ENCODE data around the gene LDB3.
A peak's percentile ranks its signal among the peaks of the same experiment; 100 is the strongest.

The LDB3 gene

GRCh38 chr10:86687750-86688149 lies 19.4 kb downstream of the LDB3 start:
- no peak for DNase-seq

DNA sequence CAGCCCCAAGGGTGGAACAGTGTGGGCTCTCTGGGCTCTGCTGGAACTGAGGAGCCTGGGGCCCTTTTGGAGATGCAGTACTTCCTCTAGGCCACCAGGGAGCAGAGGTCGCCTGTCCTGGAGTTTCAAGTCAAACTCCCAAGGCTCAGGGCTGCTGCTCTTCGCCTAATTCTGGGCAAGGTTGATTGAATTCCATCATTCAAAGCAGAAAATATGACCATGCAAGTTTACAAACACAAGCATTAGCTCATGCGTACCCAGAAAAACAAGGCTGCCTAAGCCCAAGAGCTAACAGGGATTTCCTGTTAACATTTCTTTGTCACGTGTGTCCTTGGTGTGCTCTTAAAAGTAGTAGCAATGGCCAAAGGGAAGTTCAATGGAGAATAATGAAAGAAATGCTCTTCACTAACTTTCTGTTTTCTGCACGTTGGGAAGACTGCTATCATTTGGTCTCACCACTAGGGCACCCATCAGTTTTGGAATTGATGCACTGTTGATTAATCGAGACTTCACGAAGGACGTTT lies 20.1 kb downstream of the LDB3 start:
- peak; percentile 65 for DNase-seq

- DNase-seq: no peak
Measured at GRCh38 chr10:86689146-86689545, 20.8 kb downstream of the LDB3 start.

DNA sequence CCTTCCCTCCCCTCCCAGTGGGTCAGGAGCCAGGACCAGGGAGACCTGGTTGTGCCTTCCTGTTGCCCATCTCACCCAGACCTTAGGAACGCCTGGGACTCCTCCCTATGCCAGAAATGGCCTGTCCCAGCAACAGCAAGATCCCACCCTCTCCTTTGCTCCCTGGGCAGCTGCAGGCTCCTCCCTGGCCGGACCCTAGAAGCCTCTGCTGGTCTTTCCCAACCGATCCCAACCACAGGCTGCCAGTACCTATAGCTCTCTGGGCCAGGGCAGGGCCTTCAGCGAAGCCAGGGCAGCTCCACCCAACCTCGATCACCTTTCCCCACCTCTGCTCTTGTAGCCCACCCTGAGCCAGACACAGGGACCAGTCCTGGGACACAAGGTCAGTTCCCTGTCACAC lies 21.9 kb downstream of the LDB3 start:
- DNase-seq: no peak

- DNase-seq: no peak
Measured at GRCh38 chr10:86690657-86691084, 22.4 kb downstream of the LDB3 start.

DNA sequence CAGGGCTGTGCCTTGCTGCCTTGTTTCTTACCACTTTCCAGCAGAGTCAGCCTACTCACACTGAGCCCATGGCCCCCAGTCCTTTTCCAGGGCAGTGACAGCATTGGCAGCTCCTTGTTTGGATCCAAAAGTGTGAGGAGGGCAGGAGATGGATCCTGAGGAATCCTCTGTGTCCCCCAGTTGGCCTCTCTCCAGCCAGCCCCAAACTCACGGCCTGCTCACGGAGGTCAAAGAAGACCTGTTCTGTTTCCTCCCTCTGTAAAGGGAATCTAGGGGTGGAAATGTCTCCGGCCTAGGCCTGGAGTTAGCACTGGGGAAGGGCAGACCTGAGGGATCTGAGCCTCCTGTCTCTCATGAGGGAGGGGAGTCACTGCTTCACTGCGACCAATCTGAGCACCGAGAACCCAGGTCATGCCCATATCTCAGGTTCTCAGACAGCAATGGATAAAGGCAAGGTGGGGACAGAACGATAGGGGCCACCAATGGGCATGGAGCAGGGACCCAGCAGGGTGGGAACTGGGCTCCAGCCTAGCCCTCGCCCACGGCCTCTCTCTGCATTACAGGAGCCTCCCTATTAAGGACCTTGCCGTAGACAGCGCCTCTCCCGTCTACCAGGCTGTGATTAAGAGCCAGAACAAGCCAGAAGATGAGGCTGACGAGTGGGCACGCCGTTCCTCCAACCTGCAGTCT lies 23.2 kb downstream of the LDB3 start:
- no peak for DNase-seq

- no peak for DNase-seq
Measured at GRCh38 chr10:86692023-86692514, 23.8 kb downstream of the LDB3 start.

DNA sequence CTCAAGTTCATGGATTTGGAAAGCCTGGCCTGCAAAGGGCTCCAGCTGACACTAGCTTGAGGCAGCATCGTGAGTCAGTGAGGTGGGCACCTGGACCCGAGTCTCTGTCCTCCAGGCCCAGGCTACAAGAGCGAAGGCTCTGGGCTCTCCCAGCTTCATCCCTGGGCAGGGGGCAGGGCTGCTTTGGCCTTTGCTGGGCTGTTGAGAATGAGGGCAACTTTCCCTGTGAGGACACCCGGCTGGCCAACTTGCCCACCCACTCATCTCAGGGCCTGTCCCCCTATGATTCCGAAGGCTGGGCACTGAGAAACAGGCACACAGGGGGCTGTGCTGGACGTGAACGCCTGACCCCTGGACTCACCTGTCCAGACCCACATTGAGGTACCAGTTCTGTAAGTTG lies 24.4 kb downstream of the LDB3 start:
- DNase-seq: no peak

DNA sequence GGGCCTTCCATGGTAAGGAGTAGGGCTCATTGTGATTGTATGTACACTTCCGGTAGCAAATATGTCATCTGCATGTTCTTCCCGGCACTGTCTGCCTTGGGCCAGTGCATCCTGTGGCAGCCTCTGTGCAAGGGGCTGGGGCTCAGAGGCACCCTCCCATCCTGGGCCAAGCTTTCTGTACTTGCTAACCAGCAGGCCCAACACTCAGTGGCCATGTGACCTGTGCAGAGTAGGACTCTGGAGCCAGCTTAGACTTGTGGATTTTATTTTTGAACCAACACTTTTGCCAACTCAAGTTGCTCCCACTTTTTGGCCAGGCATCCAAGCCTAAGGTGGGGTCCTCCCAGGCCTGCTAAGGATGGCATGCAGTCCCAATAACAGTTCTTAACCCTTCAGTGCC lies 25.0 kb downstream of the LDB3 start:
- DNase-seq: no peak

- DNase-seq: peak; percentile 60
Measured at GRCh38 chr10:86693721-86694369, 25.5 kb downstream of the LDB3 start.

DNA sequence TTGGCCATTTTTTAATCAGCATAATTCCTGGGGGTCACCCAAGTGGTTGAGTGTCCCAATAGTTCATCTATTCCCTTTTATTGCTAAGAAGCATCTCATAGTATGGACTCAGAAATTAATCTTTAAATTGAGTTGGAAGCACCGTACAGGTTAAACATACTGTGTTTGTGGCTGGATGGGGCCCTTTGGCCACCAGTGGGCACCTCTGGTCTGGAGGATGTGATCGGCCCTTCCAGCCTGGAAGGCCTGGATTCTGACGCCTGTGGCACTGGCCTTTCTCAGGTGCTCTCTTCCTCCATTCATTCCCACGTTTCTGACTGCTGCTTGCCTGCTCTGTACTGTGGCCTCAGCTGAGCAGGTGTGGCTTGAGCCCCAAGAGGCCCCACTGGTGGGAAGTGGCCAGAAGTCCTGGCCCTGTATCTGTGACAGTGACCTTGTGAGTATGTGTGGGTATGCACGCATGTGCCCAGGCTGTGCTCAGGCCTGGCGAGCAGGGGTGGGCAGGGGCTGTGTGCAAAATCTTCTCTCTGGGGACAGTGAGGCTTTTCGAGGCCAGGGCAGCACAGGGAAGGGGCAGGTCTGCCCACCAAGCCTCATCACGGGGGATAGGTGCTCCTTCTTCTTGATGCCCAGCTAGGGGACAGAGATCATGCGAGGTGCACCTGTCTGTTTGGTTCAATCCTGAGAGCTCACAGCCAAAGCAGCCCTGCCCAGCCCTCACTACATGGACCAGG lies 30.1 kb downstream of the LDB3 start:
- DNase-seq: no peak

DNA sequence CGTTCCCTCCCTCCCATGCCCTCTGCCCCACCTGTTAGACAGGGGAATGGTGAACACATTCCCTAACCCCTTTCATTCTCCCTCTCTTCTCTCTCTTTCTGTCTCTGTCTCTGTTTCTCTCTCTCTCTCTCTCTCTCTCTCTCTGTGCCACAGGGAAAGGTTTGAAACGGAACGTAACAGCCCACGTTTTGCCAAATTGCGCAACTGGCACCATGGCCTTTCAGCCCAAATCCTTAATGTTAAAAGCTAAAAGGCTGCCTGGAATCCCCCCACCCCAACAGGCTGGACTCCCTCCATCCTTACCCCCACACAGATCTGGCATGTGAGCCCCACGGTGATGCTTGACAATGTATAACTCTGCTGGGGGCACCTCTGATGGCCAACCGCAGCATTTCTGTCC lies 30.8 kb downstream of the LDB3 start:
- DNase-seq: no peak

DNA sequence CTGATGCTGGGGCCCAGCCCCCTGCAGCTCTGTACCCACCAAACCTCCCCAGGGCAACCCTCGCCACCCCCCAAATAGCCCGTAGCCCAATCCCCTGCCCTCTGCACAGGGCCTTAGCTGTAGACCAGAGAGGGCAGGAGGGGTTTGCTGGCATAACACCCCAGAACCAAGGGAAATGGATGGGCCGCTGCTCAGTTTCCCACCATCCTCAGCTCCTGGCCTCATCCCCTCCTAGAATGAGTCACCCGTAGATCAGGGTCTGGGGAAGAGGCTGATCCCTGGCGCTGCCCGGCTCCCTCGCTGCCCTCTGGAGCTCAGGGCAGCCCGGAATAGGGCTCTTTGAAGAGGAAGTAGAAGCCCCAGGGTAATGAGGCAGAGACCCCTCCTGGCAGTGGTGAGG lies 31.2 kb downstream of the LDB3 start:
- no peak for DNase-seq

- no peak for DNase-seq
Measured at GRCh38 chr10:86699991-86700840, 31.9 kb downstream of the LDB3 start.

DNA sequence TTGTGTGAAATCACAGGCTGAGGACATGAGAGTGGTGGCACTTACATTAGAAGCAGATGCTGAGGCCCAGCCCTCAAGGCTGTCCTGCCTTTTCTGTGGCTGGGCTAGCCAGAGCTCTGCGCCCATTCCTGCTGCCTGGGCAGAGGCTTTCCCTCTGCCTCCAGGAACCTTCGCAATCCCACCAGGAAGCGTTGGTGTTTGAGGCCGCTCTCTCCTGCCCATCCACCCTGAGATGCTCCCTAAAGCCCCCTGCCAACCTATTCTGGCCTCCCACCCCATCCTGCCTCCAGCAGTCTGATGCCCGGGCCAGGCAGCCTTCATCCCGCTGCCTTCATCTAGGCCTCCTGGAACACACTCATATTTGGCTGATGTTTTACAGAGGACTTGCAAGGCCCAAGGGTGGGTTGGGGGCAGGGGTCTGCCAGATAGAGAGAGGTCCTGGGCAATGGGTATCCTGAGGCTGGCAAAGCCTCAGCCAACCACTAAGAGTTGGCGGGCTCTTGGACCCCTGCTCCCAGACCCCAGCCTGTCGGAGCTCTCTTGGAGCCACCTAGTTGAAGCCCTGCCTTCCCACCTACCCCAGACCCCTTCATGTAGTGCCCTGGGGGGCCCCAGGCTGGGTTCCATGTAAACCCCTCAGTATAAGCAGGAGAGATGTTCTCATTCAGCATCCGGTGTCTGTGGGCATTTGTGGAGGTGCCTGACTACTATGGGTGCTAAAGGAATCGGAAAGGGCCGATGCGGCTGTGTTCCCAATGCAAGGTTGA lies 32.7 kb downstream of the LDB3 start:
- DNase-seq: no peak

DNA sequence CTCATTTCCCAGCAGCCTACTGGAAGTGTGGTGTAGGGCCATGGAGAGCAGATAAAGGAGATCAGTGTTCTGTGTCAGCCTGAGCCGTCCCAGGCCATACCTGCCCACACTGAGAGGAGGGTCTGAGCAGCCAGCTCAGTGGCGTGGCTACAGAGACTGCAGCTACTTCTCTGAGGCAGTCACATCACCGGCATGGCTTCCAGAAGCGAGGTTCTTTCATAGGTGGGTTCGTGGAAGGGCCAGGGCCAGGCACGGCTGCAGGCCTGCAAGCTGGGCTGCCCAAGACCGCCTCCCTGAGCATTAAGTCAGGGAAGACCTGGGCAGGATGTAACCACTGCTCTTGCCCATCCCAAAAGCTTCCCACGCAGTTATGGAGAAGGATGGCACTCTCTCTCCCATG lies 34.9 kb downstream of the LDB3 start:
- DNase-seq: no peak

- DNase-seq: no peak
Measured at GRCh38 chr10:86705139-86705538, 36.8 kb downstream of the LDB3 start.

DNA sequence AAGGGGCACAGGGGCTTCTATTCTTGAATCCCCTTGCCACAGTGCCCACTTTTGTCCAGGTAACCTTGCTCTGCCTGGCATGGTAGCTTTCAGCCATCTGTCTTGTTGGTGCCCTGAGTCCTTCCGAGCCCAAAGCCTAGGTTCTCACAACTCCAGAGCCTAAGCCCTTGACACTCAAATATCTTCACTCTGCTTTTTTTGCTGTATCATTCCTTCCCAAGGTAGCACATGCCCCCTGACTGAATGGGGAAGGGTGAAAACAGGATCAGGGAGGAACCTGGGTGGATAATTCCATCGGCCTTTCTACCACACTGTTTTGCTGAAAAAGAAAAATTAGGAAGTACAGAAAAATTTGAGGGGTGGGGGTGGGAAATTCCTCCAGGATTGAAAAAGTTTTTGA lies 37.6 kb downstream of the LDB3 start:
- no peak for DNase-seq

DNA sequence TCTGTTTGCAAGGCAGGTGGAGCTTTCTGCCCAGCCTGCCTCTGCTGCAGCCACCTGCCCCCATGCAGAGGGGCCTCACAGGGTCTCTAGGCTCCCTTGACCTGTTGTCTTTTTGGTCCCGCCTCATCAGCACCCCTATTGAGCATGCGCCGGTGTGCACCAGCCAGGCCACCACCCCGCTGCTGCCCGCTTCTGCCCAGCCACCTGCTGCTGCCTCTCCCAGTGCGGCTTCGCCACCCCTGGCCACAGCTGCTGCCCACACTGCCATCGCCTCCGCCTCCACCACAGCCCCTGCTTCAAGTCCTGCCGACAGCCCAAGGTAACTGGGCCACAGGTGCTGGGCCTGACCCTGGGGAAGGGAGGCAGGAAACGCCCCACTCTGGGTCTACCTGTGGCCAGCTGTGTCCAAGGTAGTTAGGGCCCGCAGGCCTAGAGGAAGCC lies 38.1 kb downstream of the LDB3 start:
- no peak for DNase-seq

DNA sequence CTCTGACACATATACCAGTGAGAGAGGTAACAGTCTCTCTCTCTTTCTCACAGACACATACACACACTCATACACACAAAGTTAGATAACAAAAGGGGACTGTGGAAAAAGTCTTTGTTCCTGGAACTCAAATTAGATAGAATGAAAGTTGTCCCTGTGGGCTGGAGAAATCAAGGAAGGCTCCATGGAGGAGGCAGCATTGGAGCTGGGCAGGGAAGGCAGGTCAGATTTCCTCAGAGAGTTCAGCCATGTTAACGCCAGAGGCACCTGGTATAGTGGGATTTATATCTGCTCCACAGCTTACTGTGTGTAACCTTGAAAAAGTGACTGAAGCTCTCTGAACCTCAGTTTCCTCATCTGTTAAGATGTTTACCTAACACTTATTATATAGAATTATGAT lies 38.7 kb downstream of the LDB3 start:
- no peak for DNase-seq

- DNase-seq: no peak
Measured at GRCh38 chr10:86707505-86707904, 39.2 kb downstream of the LDB3 start.

All from activated CD4-positive, alpha-beta T cell treated with anti-CD3 and anti-CD28 coated beads for 48 hours (primary cell).